Skeletal muscle tissue (tissue), 4 donors: ENCODE results near the gene PPARD. TPM values are rescaled to one million over a fixed set of nuclear protein-coding genes. Genes with fewer than 3 reads are reported as not detected.
A peak's percentile ranks its signal among the peaks of the same experiment; 100 is the strongest.

Experiments
- H3K27ac ChIP-seq: one replicate; pipeline ENCODE4 v1.7.0; 2013; ENCODE audit warnings: mild to moderate bottlenecking, low read depth, low read length, inconsistent platforms
- H3K27me3 ChIP-seq, 3 donors: one replicate each; pipeline ENCODE4 v1.7.0; 2013; ENCODE audit warnings: low read length in 3 of 3; ENCODE audit not compliant: control insufficient read depth in 3 of 3, insufficient read depth in 3 of 3
- H3K36me3 ChIP-seq, 3 donors: one replicate each; pipeline ENCODE4 v1.7.0; 2013; ENCODE audit warnings: low read length in 3 of 3; ENCODE audit not compliant: control insufficient read depth in 3 of 3, insufficient read depth in 3 of 3
- H3K4me1 ChIP-seq, 3 donors: one replicate each; pipeline ENCODE4 v1.7.0; 2013; ENCODE audit warnings: low read length in 3 of 3, mild to moderate bottlenecking in 3 of 3; ENCODE audit not compliant: control insufficient read depth in 3 of 3, insufficient read depth in 3 of 3
- H3K4me3 ChIP-seq, 3 donors: one replicate each; pipeline ENCODE4 v1.7.0; 2013; ENCODE audit warnings: low read length in 3 of 3
- H3K9ac ChIP-seq, 3 donors: one replicate each; pipeline ENCODE4 v1.7.0; 2013; ENCODE audit warnings: low read length in 3 of 3, mild to moderate bottlenecking in 3 of 3, moderate library complexity in 2 of 3, low read depth in 1 of 3
- H3K9me3 ChIP-seq, 3 donors: one replicate each; pipeline ENCODE4 v1.7.0; 2013; ENCODE audit warnings: low read length in 3 of 3; ENCODE audit not compliant: control insufficient read depth in 3 of 3
- total RNA-seq: library from RNA; depleted of rRNA; stranded (reverse); fragments of >200 nt; gene quantifications from one replicate; pipeline ENCODE4 v1.2.3, GENCODE V29; 2014
- donor health status: Osteomylitis.

PPARD gene
- total RNA-seq: 2.6 TPM

DNA sequence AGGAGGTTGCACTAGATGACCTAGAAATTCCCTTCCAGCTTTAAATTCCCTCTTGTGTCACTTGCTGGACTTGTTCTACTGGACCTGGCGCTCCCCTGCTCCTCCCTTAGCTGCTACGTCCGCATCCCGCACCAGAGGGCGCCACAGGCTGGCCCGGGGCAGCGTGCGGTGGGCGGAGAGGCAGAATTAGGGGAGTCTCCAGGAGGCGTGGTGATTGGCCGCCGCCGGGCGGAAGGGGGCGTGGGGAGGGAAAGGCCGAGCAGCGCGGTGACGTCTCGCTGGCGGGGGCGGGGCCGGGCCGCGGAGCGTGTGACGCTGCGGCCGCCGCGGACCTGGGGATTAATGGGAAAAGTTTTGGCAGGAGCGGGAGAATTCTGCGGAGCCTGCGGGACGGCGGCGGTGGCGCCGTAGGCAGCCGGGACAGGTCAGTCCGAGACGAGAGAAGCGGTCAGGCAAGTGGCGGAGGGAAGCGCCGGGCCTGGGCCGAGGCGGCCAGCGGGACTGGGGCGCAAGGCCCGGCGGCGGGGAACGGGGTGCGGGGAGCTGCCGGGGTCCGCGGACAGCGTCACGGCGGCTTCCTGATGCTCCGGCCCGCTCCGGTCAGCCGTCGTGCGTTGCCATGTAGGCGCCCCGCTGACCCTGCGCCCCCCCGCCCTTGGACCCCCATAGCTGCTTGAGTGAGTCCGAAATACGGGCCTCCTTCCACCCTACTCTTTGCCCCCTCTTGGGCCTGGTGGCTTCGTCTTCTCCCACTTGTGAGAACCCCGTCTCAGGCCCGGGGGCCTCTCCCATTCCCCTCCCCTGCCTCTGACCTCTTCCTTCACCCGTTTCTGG, at the start of gene PPARD:
PPARD (plus strand) TSS at position 301 of the 834 bp plus-strand sequence. CDS start 68,530 bp downstream, outside the sequence.
- H3K4me3 ChIP-seq: peak within 1 kb of the TSS; percentile 79 to 86 (median 84)
- peaks cover 2 to 7% (median 5%) of the 10 kb centered on the region in 3 donors for H3K36me3 ChIP-seq
- peaks cover 39 to 52% (median 41%) of the 10 kb centered on the region in 3 donors for H3K4me1 ChIP-seq
- H3K9ac ChIP-seq: peak within 1 kb of the TSS; percentile 80 to 99 (median 90)
- H3K9me3 ChIP-seq: no peaks in the 10 kb centered on the region
- no peaks in the 10 kb centered on the region for H3K27me3 ChIP-seq
- peak within 1 kb of the TSS; percentile 92 for H3K27ac ChIP-seq

DNA sequence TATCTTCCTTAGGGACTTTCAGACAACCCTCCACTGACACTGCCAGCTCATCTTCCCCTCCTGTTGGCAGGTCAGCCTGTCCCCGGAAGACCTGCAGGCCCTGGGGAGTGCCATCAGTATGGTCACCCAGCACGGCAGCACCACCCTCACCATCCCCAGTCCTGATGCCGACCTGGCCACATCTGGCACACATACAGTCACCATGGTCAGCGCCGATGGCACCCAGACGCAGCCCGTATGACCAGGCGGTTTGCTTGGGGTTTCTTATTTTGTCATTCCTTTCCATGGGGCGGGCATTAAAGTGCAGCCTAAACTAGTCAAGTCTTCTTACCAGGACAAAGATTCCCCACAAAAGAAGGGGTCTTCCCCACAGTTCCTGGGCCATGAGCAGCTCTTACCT, 48.7 kb upstream of the PPARD start:
- no peaks in the 10 kb centered on the region for H3K9me3 ChIP-seq
- no peak overlapping the region for H3K4me3 ChIP-seq
- peaks cover 22 to 30% (median 24%) of the 10 kb centered on the region in 3 donors for H3K4me1 ChIP-seq
- H3K36me3 ChIP-seq: peaks cover 63 to 69% (median 66%) of the 10 kb centered on the region in 3 donors
- H3K27me3 ChIP-seq: no peaks in the 10 kb centered on the region
- H3K27ac ChIP-seq: no peak overlapping the region
- no peak overlapping the region for H3K9ac ChIP-seq

DNA sequence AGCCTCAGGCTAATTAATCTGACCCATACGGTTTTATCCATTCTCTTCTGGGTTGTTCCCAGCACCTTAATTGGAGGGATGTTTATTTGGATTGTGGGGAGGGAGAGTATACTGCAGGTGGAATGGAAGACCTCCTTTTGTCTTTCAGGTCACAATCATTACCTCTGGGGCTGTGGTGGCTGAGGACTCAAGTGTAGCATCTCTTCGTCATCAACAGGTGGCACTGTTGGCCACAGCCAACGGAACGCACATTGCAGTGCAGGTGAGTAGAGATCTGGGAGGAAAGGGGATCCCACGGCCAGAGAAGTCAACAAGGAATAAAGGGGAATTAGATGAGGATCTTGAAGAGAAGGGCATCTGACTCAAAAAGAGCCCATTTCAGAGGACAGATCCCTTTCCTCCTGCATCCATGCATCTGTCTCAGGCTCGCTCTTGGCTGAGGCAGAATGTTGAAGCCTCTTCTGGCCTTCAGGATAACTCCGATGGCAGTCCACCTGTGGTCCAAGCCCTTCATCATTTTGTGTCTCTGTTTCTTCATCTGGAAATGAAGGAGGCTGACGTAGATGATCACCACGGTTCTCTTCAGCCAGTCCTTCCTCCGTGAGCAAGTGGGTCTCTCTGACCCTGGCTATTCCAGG, 47.9 kb upstream of the PPARD start:
- H3K27ac ChIP-seq: no peak overlapping the region
- H3K27me3 ChIP-seq: no peaks in the 10 kb centered on the region

DNA sequence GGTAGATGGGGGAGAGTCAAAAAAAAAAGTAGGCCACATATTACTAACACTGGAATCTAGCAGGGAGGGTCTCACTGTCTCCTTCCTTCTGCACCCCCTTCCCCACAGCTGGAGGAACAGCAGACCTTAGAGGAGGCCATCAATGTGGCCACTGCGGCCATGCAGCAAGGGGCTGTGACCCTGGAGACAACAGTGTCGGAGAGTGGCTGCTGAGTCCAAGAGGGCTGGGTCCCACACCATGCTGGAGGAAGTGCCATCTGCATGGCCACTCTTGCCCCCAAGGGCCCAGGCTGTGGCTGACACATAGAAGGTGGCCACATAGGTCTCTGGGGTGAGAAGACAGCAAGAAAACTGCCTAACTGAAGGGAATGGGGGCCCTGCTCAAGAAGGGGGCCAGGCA, 47.3 kb upstream of the PPARD start:
- H3K36me3 ChIP-seq: peaks cover 51 to 55% (median 53%) of the 10 kb centered on the region in 3 donors
- H3K9me3 ChIP-seq: no peaks in the 10 kb centered on the region
- H3K27ac ChIP-seq: no peak overlapping the region
- peak overlapping the region in 1 of 3 donors; percentile 33 for H3K9ac ChIP-seq
- H3K4me1 ChIP-seq: peaks cover 22 to 30% (median 24%) of the 10 kb centered on the region in 3 donors
- no peaks in the 10 kb centered on the region for H3K27me3 ChIP-seq
- no peak overlapping the region for H3K4me3 ChIP-seq

More for the DNA sequence above, 47.9 kb upstream of the PPARD start:
- Histone ChIP-seq H3K36me3 (peaks cover 57 to 61% (median 59%) of the 10 kb centered on the region in 3 donors), H3K4me3 (no peak overlapping the region), H3K9ac (no peak overlapping the region), H3K9me3 (no peaks in the 10 kb centered on the region), H3K4me1 (peaks cover 22 to 30% (median 24%) of the 10 kb centered on the region in 3 donors)

DNA sequence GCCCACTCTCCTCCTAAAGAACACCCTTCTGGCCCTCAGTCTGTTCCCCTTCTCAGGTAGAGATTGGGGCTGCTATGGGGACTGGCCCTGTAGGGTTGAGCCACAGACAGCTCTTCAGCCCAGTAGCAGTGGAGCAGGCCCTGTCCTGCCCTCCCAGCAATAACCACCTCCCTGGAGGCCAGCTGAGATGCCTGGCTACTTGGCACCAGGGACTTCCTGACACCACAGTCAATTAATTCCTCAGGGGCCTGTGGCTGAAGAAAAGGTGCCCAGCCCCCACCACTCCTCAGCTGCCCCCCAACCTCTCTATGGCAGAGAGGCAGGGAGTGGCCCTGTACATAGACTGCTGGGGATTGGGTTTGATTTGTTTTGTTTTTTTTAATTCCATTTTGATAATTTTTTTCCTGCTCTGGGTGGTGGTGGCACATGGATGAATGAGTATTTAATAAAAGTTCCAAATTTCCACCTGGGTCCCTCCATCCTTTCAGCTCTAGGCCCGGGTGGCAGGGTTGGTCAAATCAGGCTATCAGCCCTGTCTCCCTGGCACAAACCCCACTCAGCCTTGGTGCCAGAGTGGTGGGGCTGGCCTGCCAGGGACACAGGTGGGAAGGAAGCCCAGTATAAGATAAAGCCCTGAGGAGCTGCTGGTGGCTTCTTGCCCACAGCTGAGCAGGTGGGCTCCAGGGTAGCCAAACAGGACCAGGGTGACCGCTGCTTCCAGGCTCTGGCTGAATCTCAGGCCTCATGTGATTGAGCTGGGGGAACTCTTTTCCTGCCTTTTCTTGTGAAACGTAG, 46.6 kb upstream of the PPARD start:
- peaks cover 44 to 48% (median 46%) of the 10 kb centered on the region in 3 donors for H3K36me3 ChIP-seq
- no peak overlapping the region for H3K4me3 ChIP-seq
- no peaks in the 10 kb centered on the region for H3K9me3 ChIP-seq
- H3K9ac ChIP-seq: peak overlapping the region in 2 of 3 donors; percentile 5 to 40
- no peaks in the 10 kb centered on the region for H3K27me3 ChIP-seq
- peaks cover 24 to 30% (median 24%) of the 10 kb centered on the region in 3 donors for H3K4me1 ChIP-seq
- H3K27ac ChIP-seq: no peak overlapping the region

DNA sequence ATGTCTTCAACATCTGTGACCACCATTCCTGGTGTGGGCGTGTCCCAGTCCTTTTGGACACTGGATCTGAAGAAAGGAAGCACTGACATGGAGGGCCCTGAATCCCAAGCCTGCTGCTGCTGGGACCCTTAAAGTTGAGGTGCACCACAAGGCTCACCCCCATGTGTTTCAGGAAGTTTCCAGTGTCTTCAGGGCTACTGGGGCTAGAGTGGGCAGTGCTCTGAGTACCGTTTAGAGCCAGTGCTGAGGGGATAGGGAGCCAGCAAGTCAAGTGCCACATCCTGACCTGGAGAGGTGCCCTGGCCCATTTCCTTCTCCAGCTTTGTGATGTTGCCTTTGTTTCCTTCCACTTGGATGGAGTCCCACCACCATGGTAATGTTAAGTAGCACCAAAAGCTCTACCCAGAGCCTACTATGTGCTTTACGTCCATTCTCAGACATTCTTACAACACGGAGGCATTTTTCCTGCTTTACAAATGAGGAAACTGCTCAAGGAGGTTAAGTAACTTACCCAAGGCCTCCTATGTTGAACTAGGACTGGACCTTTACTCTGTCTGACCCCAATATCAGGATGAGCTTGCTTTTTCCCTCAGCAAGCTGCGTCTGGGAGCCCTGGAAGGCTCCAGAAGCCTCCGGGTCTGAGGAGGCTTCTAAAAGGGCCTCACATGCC, 45.3 kb upstream of the PPARD start:
- Histone ChIP-seq H3K36me3 (peaks cover 31 to 35% (median 33%) of the 10 kb centered on the region in 3 donors), H3K27ac (no peak overlapping the region), H3K9ac (peak overlapping the region in 2 of 3 donors; percentile 34 to 65), H3K9me3 (no peaks in the 10 kb centered on the region), H3K4me3 (peak overlapping the region in 2 of 3 donors; percentile 23 to 35), H3K4me1 (peaks cover 24 to 30% (median 24%) of the 10 kb centered on the region in 3 donors), H3K27me3 (no peaks in the 10 kb centered on the region)

DNA sequence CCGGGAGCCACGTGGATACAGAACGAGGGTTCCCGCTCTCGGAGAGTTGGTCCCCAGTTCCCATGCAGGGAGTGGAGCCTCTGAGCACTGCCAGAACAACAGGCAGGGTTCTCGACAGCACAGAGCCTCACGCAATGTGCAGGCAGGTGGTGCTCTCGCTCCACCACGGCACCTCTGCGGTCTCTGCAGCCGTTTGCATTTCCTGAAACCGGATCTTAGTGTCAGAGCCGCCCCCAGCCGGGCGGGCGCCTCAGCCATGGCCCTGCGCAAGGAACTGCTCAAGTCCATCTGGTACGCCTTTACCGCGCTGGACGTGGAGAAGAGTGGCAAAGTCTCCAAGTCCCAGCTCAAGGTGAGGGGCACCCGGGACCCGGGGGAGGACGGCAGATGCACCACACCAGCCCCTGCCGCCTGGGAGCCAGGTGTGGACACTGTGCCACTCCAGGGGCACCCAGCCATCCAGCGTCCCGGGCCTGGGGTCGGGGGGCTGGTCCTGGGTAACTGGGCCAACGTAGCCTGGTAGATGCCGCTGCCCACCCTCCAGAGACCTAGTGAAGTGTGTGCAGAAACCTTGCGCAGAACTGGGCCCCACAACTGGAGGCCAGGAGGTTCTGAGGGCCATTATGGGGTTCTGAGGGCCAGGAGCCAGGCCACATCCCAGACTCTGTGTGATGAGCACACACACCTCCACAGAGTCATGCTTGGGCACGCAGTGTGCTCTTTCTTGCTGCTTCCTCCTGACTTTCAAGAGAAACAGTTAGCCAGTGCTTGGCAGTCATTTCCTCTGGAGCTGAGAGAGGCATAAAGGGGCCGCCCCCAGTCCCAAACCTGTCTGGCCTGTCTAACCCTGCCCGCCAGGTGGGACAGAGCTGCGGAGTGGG, 44.5 kb upstream of the PPARD start, which contains the start of gene DEF6:
DEF6 (plus strand) TSS at position 218 of the 881 bp plus-strand sequence; CDS start at position 257, 39 bp downstream.
- no peaks in the 10 kb centered on the region for H3K27me3 ChIP-seq
- H3K36me3 ChIP-seq: peaks cover 23 to 27% (median 26%) of the 10 kb centered on the region in 3 donors
- peaks cover 24 to 34% (median 26%) of the 10 kb centered on the region in 3 donors for H3K4me1 ChIP-seq
- H3K9ac ChIP-seq: peak within 1 kb of the TSS; percentile 34 to 65 (median 52)
- H3K9me3 ChIP-seq: no peaks in the 10 kb centered on the region
- H3K4me3 ChIP-seq: peak within 1 kb of the TSS; percentile 35 to 57 (median 48)
- H3K27ac ChIP-seq: no peak within 1 kb of the TSS

DNA sequence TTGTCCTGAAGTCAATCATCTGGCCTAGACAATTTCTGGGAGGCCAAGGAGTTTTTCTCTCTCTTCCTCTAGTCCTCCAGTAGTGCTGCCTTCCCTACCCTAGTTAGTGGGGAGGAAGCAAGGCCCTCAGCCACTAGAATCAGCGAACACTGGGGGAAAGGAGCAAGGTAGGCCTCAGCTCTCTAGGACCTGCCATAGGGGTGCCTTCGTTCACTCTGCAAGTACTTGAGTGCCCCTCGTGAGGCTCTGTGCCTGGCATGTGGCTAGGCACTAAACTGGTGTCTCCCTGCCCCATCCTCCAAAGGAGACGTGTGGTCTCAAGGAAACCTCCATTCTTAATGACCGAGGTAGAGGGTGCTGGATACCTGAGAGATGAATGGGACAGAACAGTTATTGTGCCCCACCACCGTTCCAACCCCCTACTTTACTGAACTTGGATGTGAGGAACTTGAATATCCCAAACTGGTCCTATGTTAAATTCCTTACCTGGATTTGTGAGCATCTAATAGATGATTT, 43.7 kb upstream of the PPARD start:
- no peak overlapping the region for H3K9ac ChIP-seq
- peaks cover 27 to 40% (median 32%) of the 10 kb centered on the region in 3 donors for H3K4me1 ChIP-seq
- H3K27me3 ChIP-seq: no peaks in the 10 kb centered on the region
- peaks cover 17 to 22% (median 19%) of the 10 kb centered on the region in 3 donors for H3K36me3 ChIP-seq
- H3K27ac ChIP-seq: no peak overlapping the region
- no peak overlapping the region for H3K4me3 ChIP-seq
- no peaks in the 10 kb centered on the region for H3K9me3 ChIP-seq
